ENCODE results near the gene ITIH1. TPM values are rescaled to one million over a fixed set of nuclear protein-coding genes. Genes with fewer than 3 reads are reported as not detected.
"Not testable (repeated sequence)": the region's sequence is repeated elsewhere in the genome, so short reads cannot be mapped to it uniquely, and the experiment has no call there.

ITIH1 gene
- total RNA-seq, 2 experiments from 2014 or later, result not detected

GRCh38 chr3:52773361-52774065 lies 3.9 kb upstream of the ITIH1 start:
- CTCF ChIA-PET, result no interaction called here
- POLR2A ChIA-PET, result no interaction called here

- CTCF ChIA-PET, result no interaction called here
- POLR2A ChIA-PET, result no interaction called here
Measured at GRCh38 chr3:52774066-52774713, 3.2 kb upstream of the ITIH1 start.

DNA sequence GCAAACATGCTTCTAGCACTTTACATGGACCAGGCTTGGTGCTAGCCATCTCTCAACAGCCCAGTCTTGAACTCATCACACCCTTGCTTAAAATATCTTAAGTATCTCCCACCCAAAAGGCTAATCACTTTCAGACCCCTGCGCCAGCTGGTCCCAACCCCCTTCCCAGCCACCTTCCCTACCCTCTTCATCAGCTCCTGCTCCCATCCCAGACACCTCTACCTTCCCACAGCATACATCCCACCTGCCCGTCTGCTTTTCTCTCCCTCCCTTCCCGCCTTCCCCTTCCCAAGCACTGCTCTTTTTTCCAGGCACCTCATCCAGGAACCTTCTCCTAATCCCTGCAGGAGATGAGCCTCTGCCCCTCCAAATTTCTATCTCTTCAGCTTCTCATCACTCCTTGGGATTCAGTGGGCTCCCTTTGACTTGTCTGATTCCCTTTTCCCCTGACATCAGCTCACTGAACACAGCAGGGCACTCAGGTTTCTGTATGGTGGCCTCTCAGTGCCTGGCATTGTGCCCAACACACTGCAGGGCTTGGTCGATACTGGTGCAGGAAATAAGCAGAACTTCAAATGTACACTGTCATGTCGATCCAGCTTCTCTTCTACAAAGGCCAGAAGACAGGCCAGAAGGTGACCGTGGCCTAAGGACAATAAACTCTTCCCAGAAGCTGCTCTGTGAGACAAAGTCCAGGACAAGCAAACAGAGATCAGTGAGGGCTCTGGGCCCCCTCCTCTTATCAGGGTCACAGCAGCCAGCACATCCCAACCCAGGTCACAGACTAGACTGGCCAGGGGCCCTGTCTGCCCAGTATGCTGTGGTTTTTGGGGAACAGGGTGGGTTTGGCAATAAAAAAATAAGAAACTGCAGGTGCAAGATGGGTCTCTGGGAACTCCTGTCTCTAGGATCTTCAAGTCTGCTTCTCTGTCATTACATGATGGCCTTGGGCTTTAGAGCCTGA lies 2.2 kb upstream of the ITIH1 start:
- ChIA-PET POLR2A (no interaction called here), CTCF (no interaction called here)

DNA sequence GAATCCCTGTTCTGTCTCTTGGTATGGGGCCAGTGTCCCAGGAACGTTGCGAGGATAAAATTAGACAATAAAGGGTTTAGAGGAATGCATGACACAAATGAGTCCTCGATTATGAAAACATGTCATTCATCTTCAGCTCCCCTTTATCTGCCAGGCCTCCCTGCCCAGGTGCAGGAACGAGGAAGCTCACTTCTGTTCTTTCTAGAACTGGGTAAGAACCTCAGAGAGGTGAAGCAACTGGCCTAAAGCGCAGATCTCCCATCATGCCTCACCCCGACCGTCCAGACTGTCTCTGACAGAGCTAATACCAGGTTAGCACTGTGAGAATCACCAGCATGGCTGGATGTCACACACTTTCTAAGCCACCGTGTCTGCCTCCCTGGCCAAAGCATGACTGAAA lies 1.5 kb upstream of the ITIH1 start:
- ChIA-PET POLR2A (no interaction called here), CTCF (no interaction called here)

DNA sequence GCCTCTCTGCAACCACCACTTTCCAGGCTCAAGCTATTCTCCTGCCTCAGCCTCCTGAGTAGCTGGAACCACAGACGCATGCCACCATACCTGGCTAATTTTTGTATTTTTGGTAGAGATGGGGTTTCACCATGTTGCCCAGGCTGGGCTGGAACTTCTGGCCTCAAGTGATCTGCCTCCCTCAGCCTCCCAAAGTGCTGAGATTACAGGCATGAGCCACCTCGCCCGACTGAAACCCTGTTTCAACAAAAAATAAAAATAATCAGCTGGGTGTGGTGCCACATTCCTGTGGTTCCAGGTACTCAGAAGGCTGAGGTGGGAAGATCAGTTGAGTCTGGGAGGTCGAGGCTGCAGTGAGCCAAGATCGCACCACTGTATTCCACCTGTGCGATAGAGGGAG lies 913 bp upstream of the ITIH1 start:
- POLR2A ChIA-PET, CTCF ChIA-PET: not testable (repeated sequence)

GRCh38 chr3:52777959-52778805 lies 783 bp downstream of the ITIH1 start:
- ChIA-PET POLR2A (no interaction called here), CTCF (interaction anchor here (0.6 kb wide), 1 partner anchor 30 kb away, joined by 3 read pairs; no protein-coding TSS in a partner anchor)

GRCh38 chr3:52779011-52779836 lies 1.8 kb downstream of the ITIH1 start:
- CTCF ChIA-PET, result interaction anchor here (0.5 to 0.6 kb wide), 2 partner anchors 31 to 413 kb away, joined by 3 read pairs; no protein-coding TSS in a partner anchor
- POLR2A ChIA-PET, result interaction anchor here (0.6 kb wide), 1 partner anchor 329 kb away, joined by 3 read pairs; no protein-coding TSS in a partner anchor

DNA sequence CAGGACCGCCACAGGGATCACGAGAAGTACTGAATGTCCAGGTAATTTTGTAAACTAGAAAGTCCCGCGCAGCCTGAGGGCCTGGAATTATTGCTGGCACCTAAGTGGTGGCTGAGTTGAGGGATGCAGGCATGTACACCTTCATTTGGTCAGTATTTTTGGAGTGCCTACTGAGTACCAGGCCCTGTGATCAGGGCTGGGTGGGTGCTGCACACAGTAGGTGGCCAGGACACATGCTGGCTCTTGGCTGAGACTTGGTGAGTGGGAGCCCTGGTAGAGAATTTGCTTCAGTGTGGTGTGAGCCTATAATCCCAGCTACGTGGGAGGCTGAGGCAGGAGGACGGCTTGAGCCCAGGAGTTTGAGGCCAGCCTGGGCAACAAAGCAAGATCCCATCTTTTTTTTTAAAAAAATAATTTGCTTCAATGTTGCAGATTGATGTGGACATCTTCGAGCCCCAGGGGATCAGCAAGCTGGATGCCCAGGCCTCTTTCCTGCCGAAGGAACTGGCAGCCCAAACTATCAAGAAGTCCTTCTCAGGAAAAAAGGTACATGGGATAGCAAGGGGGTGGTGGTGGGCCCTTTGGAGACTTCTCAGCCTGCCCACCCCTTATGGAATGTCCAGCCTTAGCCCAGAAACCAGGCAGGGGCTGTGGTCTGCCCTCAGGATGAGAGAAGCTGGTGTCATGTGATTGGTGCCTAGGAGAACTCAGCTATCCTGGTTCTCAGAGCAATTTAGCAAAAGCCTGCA lies 2.6 kb downstream of the ITIH1 start:
- POLR2A ChIA-PET, result no interaction called here
- CTCF ChIA-PET, result interaction anchor here (0.5 kb wide), 1 partner anchor 413 kb away, joined by 3 read pairs; no protein-coding TSS in a partner anchor

GRCh38 chr3:52781741-52782140 lies 4.3 kb downstream of the ITIH1 start:
- POLR2A ChIA-PET, result interaction anchor here (1.0 kb wide), 1 partner anchor 11 kb away, joined by 3 read pairs; no protein-coding TSS in a partner anchor
- CTCF ChIA-PET, result no interaction called here

GRCh38 chr3:52782412-52783210 lies 5.2 kb downstream of the ITIH1 start:
- ChIA-PET CTCF (no interaction called here), POLR2A (interaction anchor here (1.0 kb wide), 1 partner anchor 11 kb away, joined by 3 read pairs; no protein-coding TSS in a partner anchor)

- POLR2A ChIA-PET, result no interaction called here
- CTCF ChIA-PET, result interaction anchor here (1.1 kb wide), 1 partner anchor 16 kb away, joined by 3 read pairs; no protein-coding TSS in a partner anchor
Measured at GRCh38 chr3:52783211-52783555, 5.8 kb downstream of the ITIH1 start.

DNA sequence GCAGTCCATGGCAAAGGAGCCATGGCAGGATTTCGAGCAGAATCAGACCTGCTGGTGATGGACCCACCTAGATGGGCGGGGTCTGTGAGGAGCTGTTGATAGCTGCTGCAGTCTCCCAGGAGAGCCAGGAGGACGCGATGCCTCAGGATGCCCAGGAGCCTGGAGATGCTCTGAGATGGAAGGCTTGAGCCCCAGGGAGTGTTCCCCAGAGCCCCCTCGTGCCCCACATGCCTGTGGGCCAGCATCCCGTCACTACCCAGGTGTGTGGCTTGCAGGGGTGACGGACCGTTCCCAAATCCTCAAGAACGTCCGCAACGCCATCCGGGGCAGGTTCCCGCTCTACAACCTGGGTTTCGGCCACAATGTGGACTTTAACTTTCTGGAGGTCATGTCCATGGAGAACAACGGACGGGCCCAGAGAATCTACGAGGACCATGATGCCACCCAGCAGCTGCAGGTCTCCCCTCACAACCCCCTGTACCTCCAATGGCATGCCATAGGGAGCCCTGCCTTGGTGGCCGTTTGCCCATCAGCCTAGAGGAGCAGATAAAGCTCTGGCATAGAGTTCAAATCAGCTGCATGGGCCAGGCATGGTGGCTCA lies 6.7 kb downstream of the ITIH1 start:
- ChIA-PET CTCF (interaction anchor here (1.1 kb wide), 1 partner anchor 15 kb away, joined by 3 read pairs; no protein-coding TSS in a partner anchor), POLR2A (no interaction called here)

- ChIA-PET CTCF (no interaction called here), POLR2A (no interaction called here)
Measured at GRCh38 chr3:52784931-52785590, 7.7 kb downstream of the ITIH1 start.

- ChIA-PET POLR2A (no interaction called here), CTCF (no interaction called here)
Measured at GRCh38 chr3:52786330-52787215, 9.2 kb downstream of the ITIH1 start.

DNA sequence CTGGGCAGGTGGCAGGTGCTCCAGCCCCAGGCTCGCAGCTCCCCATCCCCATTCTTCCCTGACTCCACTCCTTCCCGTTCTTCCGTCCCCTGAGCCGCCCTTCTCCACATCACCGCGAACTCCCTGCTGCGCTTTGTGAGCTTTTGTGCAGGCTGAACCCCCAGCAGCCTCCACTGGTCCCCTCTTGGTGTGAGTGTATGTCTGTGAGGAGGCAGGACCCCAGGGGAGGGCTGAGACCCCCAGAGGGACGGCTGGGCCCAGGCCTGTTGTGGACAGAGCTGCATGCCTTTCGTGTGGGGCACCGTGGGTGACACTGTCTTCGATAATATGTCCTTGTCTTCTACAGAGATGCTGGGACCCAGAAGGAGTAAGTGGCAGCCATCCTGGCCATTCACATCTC lies 9.8 kb downstream of the ITIH1 start:
- CTCF ChIA-PET, result interaction anchor here (0.7 kb wide), 1 partner anchor 449 kb away, joined by 3 read pairs; no protein-coding TSS in a partner anchor
- POLR2A ChIA-PET, result interaction anchor here (0.6 kb wide), 1 partner anchor 114 kb away, joined by 4 read pairs; no protein-coding TSS in a partner anchor
